GM12872 (cell line): ENCODE data around the gene IL20RA.

ENCODE experiments used
- TF ChIP-seq, protein P1 (sequence below): IDR thresholded peaks from 3 replicates; pipeline ENCODE4 v1.5.1; 2011; ENCODE audit warnings: low read depth, mild to moderate bottlenecking, low read length, moderate library complexity; ENCODE audit not compliant: insufficient read depth

Gene IL20RA

DNA sequence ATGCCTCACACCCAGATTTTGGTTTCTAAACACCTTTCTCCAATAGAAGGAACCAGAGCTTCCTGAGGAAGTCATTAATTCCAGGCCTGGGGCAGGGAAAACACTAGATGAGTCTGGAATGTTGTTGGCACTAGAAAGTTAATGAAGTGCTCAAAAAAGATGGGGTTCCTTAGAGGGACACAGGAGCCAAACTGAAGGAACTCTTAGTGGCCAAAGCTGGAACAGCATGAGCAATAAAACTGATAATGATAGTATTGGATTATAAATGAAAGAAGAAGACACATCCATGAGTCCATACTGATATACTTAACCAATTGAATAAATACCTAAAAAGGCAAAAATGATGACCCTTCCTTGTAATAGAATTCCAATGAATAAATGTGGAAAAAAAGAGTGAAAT, 4.4 kb downstream of the IL20RA start:
- TF ChIP-seq, protein P1, sequence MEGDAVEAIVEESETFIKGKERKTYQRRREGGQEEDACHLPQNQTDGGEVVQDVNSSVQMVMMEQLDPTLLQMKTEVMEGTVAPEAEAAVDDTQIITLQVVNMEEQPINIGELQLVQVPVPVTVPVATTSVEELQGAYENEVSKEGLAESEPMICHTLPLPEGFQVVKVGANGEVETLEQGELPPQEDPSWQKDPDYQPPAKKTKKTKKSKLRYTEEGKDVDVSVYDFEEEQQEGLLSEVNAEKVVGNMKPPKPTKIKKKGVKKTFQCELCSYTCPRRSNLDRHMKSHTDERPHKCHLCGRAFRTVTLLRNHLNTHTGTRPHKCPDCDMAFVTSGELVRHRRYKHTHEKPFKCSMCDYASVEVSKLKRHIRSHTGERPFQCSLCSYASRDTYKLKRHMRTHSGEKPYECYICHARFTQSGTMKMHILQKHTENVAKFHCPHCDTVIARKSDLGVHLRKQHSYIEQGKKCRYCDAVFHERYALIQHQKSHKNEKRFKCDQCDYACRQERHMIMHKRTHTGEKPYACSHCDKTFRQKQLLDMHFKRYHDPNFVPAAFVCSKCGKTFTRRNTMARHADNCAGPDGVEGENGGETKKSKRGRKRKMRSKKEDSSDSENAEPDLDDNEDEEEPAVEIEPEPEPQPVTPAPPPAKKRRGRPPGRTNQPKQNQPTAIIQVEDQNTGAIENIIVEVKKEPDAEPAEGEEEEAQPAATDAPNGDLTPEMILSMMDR, result peak; percentile 25; the same call in 1 of the 3 replicates

DNA sequence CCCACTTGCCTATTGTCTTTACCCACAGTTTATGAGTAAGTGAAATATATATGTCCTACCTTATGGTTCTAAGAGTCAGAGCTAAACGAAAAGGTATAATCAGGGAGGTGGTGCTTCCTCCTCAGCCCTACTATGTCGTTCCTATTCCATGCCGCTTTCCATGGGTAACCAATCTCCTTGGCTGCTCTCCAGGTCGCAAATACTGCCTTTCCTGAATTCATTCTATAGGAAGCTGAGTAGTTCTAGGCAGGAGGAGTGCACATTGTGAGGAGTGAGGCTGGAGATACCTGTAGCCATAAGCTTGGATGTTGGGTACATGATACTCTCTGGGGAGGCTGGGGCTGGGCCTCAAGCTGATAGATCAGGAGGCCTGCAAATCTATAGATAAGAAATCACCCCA, 5.8 kb downstream of the IL20RA start:
- TF ChIP-seq, protein P1, result no peak

DNA sequence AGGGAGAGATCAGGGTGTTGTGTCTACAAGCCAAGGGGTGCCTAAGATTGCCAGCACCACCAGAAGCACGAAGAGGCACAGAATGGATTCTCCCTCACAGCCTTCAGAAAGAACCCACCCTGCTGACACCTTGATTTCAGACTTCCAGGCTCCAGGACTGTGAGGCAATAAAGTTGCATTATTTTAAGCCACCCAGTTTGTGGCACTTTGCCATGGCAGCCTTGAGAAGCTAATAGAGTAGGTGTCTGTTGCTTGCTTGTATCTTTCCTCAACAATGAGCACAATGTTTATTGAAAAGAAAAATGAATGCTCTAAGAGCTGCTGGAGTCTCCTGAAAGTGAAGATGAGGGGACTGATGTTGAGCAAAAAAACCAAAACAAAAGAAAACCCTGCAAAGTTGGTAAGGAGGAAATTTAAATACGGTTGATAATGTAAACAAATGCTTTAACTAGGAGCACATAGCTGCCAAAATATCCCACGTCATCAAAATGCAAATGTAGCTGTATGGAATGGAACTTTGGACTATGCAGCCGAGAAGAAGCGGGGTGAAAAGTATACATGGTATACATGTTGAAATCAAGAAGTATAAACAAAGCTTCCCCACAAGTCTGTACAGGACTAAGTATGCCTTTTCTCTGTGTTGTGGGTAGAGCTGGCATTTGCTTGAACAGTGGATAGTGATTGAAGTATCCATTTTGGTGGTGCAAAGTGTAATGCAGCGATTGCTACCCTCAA, 8.0 kb downstream of the IL20RA start:
- TF ChIP-seq, protein P1, result no peak

DNA sequence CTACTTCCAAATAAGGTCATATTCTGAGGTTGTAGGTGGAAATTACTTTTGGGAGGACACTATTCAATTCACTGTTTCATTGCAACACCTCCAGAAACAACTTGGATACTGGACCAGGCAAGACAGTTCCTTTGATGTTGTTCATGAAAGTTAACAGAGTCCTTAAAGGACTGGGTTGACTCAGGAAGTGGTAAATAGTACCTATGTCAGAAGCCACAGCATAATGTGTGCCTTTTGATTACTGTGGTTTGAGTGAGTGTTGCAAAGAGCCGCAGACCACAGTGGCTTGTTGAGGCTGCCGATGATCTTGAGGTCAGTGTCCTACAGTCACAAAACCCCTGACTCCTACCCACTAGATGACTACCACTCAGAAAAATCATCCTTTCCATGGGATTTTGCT, 10.9 kb downstream of the IL20RA start:
- TF ChIP-seq, protein P1, result no peak

DNA sequence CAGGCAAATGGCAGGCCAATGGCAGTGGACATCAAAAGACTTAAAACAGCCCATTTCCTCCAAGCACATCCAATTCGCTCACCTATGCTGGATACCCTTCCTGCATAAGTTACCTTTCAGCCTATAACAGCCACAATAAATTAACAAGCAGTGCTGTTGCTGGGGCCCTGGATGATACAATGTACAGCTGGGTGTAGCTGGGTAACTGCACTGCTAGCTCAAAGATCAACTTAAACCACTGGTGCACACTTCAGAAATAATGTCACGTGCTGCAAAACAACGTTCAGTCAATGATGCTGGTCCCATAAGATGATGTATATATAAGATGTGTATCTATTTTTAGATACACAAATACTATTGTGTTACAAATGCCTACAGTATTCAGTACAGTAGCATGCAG, 13.6 kb downstream of the IL20RA start:
- TF ChIP-seq, protein P1, result no peak

DNA sequence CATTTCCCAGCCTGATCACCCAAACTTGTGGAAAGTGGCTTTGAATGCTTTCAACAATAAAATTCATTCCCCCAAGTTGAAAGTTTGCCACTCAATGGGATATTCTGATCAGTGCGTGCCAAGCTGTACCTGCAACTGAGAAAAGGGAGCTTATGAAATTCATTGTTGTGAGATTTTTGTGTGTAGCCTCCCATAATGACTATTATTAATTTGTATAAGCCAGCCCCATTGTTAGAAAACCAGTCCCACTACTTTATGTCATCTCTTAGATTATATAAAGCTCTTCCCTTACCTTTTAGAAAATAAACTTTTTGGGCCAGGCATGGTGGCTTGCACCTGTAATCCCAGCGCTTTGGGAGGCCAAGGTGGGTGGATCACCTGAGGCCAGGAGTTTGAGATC, 15.9 kb downstream of the IL20RA start:
- TF ChIP-seq, protein P1, result no peak

DNA sequence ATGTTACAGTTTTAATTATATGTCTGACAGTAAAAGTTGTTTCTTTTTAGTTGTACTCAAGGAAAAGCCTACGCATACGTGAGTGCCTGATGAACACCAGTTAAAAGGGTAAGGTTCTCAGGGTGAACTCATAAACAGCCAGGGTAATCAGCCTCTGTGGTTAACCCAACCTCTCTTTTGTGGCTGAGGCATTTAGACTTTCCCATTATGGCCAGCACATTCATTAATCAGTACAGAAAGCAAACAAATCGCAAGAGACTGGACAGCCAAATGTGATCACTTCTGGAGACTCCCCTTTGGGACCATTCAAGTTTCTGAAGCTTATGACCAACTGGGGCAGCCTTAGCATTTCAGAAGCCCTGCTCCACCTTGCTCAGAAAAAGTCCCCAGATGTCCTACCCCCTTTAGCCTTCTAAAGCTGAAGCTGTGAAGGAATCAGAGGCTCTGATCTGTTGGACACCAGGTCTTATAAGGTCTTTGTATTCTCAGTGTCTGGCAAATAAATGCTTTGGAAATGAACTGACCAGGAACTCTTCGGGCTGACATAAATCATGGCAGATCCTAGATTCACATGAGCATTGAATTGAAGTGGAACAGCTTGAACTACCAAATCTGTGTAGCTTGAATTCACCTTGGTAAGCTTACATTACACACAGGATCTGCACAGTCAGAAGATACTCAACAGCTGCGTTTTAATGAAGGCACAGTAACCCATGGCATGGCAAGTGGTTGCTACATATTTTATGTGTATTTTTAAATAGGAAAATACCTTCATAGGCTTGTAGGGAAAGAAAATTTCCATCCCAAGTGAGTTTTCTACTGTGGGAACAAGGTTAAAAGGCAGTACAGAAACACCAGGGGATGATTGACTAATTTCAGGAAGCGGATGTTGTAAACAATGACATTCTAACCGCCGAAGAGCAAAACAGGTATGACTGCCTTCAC, 18.7 kb downstream of the IL20RA start:
- TF ChIP-seq, protein P1, result no peak
